ENCODE data around the gene CHAC1. TPM values are rescaled to one million over a fixed set of nuclear protein-coding genes. Genes with fewer than 3 reads are reported as not detected.
"Not testable (repeated sequence)": the region's sequence is repeated elsewhere in the genome, so short reads cannot be mapped to it uniquely, and the experiment has no call there.

Gene CHAC1
- total RNA-seq, 1 donor from 2014 or later, result 77.6 TPM

- H3K9me3 Mint-ChIP-seq (ENCODE audit: low read depth), result no peaks in the 10 kb centered on the region
- peak overlapping the region; percentile 97 for H3K27ac Mint-ChIP-seq (ENCODE audit: unreplicated experiment)
- no peak for DNase-seq (ENCODE audit: low spot score)
- peak overlapping the region; percentile 93 for H3K4me3 Mint-ChIP-seq (ENCODE audit: unreplicated experiment)
- peaks cover 14% of the 10 kb centered on the region for H3K36me3 Mint-ChIP-seq (ENCODE audit: low read depth)
- peaks cover 59% of the 10 kb centered on the region for H3K4me1 Mint-ChIP-seq (ENCODE audit: low read depth)
- H3K27me3 Mint-ChIP-seq (ENCODE audit: low read depth), result no peaks in the 10 kb centered on the region
- TF ChIP-seq CTCF (IDR thresholded peaks at IDR 0.05), result no peak
Measured at GRCh38 chr15:40953713-40954074, 423 bp downstream of the CHAC1 start.

GRCh38 chr15:40954158-40954848 lies 1.0 kb downstream of the CHAC1 start:
- H3K27me3 Mint-ChIP-seq (ENCODE audit: low read depth); DNase-seq (ENCODE audit: low spot score); H3K9me3 Mint-ChIP-seq (ENCODE audit: low read depth): not testable (repeated sequence)
- Mint-ChIP-seq H3K4me1 (ENCODE audit: low read depth) (peaks cover 64% of the 10 kb centered on the region), H3K27ac (ENCODE audit: unreplicated experiment) (peak overlapping the region; percentile 97), H3K36me3 (ENCODE audit: low read depth) (peaks cover 14% of the 10 kb centered on the region), H3K4me3 (ENCODE audit: unreplicated experiment) (peak overlapping the region; percentile 93)

- DNase-seq (ENCODE audit: low spot score), result no peak
- Mint-ChIP-seq H3K27me3 (ENCODE audit: low read depth) (no peaks in the 10 kb centered on the region), H3K36me3 (ENCODE audit: low read depth) (peaks cover 14% of the 10 kb centered on the region)
Measured at GRCh38 chr15:40955141-40955903, 2.1 kb downstream of the CHAC1 start.

GRCh38 chr15:40955930-40956540 lies 2.8 kb downstream of the CHAC1 start:
- Mint-ChIP-seq H3K36me3 (ENCODE audit: low read depth) (peaks cover 14% of the 10 kb centered on the region), H3K27me3 (ENCODE audit: low read depth) (no peaks in the 10 kb centered on the region), H3K4me1 (ENCODE audit: low read depth) (peaks cover 77% of the 10 kb centered on the region), H3K9me3 (ENCODE audit: low read depth) (no peaks in the 10 kb centered on the region), H3K4me3 (ENCODE audit: unreplicated experiment) (peak overlapping the region; percentile 69), H3K27ac (ENCODE audit: unreplicated experiment) (peak overlapping the region; percentile 78)
- no peak for TF ChIP-seq CTCF (IDR thresholded peaks at IDR 0.05)
- DNase-seq (ENCODE audit: low spot score), result no peak

More at GRCh38 chr15:40955141-40955903, 2.1 kb downstream of the CHAC1 start:
- TF ChIP-seq CTCF (IDR thresholded peaks at IDR 0.05), result no peak
- Mint-ChIP-seq H3K9me3 (ENCODE audit: low read depth) (no peaks in the 10 kb centered on the region), H3K4me3 (ENCODE audit: unreplicated experiment) (peak overlapping the region; percentile 93), H3K27ac (ENCODE audit: unreplicated experiment) (peak overlapping the region; percentile 78), H3K4me1 (ENCODE audit: low read depth) (peaks cover 73% of the 10 kb centered on the region)

- H3K27ac Mint-ChIP-seq (ENCODE audit: unreplicated experiment), result peak overlapping the region; percentile 65
- TF ChIP-seq CTCF (IDR thresholded peaks at IDR 0.05), result no peak
- no peak for DNase-seq (ENCODE audit: low spot score)
- H3K4me3 Mint-ChIP-seq (ENCODE audit: unreplicated experiment), result peak overlapping the region; percentile 69
- H3K27me3 Mint-ChIP-seq (ENCODE audit: low read depth), result no peaks in the 10 kb centered on the region
- H3K36me3 Mint-ChIP-seq (ENCODE audit: low read depth), result peaks cover 14% of the 10 kb centered on the region
- H3K9me3 Mint-ChIP-seq (ENCODE audit: low read depth), result no peaks in the 10 kb centered on the region
- H3K4me1 Mint-ChIP-seq (ENCODE audit: low read depth), result peaks cover 76% of the 10 kb centered on the region
Measured at GRCh38 chr15:40956541-40956982, 3.3 kb downstream of the CHAC1 start.
